ENCODE measurements around the gene CRB1. TPM values are rescaled to one million over a fixed set of nuclear protein-coding genes. Genes with fewer than 3 reads are reported as not detected.

The CRB1 gene
- total RNA-seq, 4 donors from 2014 or later: 0.12 to 0.54 (median 0.33) TPM

GRCh38 chr1:197286634-197287033 is 18.6 kb downstream of the CRB1 start:
- Histone ChIP-seq H3K27me3 (no peaks in the 10 kb centered on the region), H3K27ac (no peak overlapping the region), H3K36me3 (no peaks in the 10 kb centered on the region), H3K9me3 (no peaks in the 10 kb centered on the region), H3K4me3 (no peak overlapping the region), H3K4me1 (no peaks in the 10 kb centered on the region)
- WGBS, 2 donors (ENCODE audit: low coverage in 1 of 2): 86 to 100% methylated on average over 1 of the region's 1 CpG
- ATAC-seq: no peak
- TF ChIP-seq EP300 (IDR thresholded peaks at IDR 0.05) (no peak), POLR2A (IDR thresholded peaks at IDR 0.05) (no peak), CTCF (IDR thresholded peaks at IDR 0.05) (no peak)

- 70 to 72% methylated on average over 4 of the region's 4 CpGs for WGBS, 2 donors (ENCODE audit: low coverage in 1 of 2)
- no peak overlapping the region for H3K27ac ChIP-seq
- H3K4me3 ChIP-seq: no peak overlapping the region
- no peaks in the 10 kb centered on the region for H3K36me3 ChIP-seq
- no peaks in the 10 kb centered on the region for H3K9me3 ChIP-seq
- TF ChIP-seq POLR2AphosphoS5 (IDR thresholded peaks at IDR 0.05) (no peak), POLR2A (IDR thresholded peaks at IDR 0.05) (no peak), EP300 (IDR thresholded peaks at IDR 0.05) (no peak), CTCF (IDR thresholded peaks at IDR 0.05) (no peak)
- ATAC-seq: no peak
- H3K4me1 ChIP-seq: no peaks in the 10 kb centered on the region
- H3K27me3 ChIP-seq: no peaks in the 10 kb centered on the region
Measured at GRCh38 chr1:197287863-197288262, 19.8 kb downstream of the CRB1 start.

- H3K9me3 ChIP-seq: no peaks in the 10 kb centered on the region
- H3K4me3 ChIP-seq: no peak overlapping the region
- no peak overlapping the region for H3K27ac ChIP-seq
- no peak for TF ChIP-seq POLR2A (IDR thresholded peaks at IDR 0.05)
- no peak for TF ChIP-seq CTCF (IDR thresholded peaks at IDR 0.05)
- TF ChIP-seq EP300 (IDR thresholded peaks at IDR 0.05): no peak
- TF ChIP-seq POLR2AphosphoS5 (IDR thresholded peaks at IDR 0.05): no peak
- H3K36me3 ChIP-seq: no peaks in the 10 kb centered on the region
- no peaks in the 10 kb centered on the region for H3K27me3 ChIP-seq
- no peak for ATAC-seq
- H3K4me1 ChIP-seq: no peaks in the 10 kb centered on the region
Measured at GRCh38 chr1:197302775-197303174, 34.7 kb downstream of the CRB1 start.

- no peaks in the 10 kb centered on the region for H3K27me3 ChIP-seq
- no peaks in the 10 kb centered on the region for H3K4me1 ChIP-seq
- TF ChIP-seq POLR2AphosphoS5 (IDR thresholded peaks at IDR 0.05): no peak
- TF ChIP-seq EP300 (IDR thresholded peaks at IDR 0.05): no peak
- no peak for TF ChIP-seq POLR2A (IDR thresholded peaks at IDR 0.05)
- no peak for TF ChIP-seq CTCF (IDR thresholded peaks at IDR 0.05)
- no peaks in the 10 kb centered on the region for H3K36me3 ChIP-seq
- no peak overlapping the region for H3K4me3 ChIP-seq
- no peaks in the 10 kb centered on the region for H3K9me3 ChIP-seq
- 85 to 86% methylated on average over 1 of the region's 1 CpG for WGBS, 2 donors (ENCODE audit: low coverage in 1 of 2)
- no peak overlapping the region for H3K27ac ChIP-seq
- no peak for ATAC-seq
Measured at GRCh38 chr1:197303463-197303862, 35.4 kb downstream of the CRB1 start.

- Histone ChIP-seq H3K4me3 (no peak overlapping the region), H3K9me3 (no peaks in the 10 kb centered on the region), H3K27ac (no peak overlapping the region), H3K27me3 (no peaks in the 10 kb centered on the region), H3K4me1 (no peaks in the 10 kb centered on the region), H3K36me3 (no peaks in the 10 kb centered on the region)
- 67 to 78% methylated on average over 1 of the region's 1 CpG for WGBS, 2 donors (ENCODE audit: low coverage in 1 of 2)
- ATAC-seq: no peak
- TF ChIP-seq POLR2A (IDR thresholded peaks at IDR 0.05): no peak
- no peak for TF ChIP-seq POLR2AphosphoS5 (IDR thresholded peaks at IDR 0.05)
- no peak for TF ChIP-seq EP300 (IDR thresholded peaks at IDR 0.05)
- TF ChIP-seq CTCF (IDR thresholded peaks at IDR 0.05): no peak
Measured at GRCh38 chr1:197304638-197305200, 36.7 kb downstream of the CRB1 start.

Measured in gastroesophageal sphincter (tissue), 4 donors.